Uterus (tissue), 4 donors: ENCODE data around the gene EIF4EBP3. TPM values are rescaled to one million over a fixed set of nuclear protein-coding genes. Genes with fewer than 3 reads are reported as not detected.
"Not testable (repeated sequence)": the region's sequence is repeated elsewhere in the genome, so short reads cannot be mapped to it uniquely, and the experiment has no call there.

Experiments used
- DNase-seq, 2 donors: peaks; one replicate each; pipeline ENCODE4 v3.0.0-alpha.2; 2019 to 2020
- H3K27ac ChIP-seq, 2 donors: fragments of 200-600 bp; sonication (generic); 1 replicate in 1 of 2; 2 replicates in 1 of 2; pipeline ENCODE4 v1.5.1; 2016 to 2018
- H3K27me3 ChIP-seq, 2 donors: fragments of 200-600 bp; sonication (generic); one replicate each; pipeline ENCODE4 v1.5.1; 2018 to 2019; ENCODE audit warnings: control low read depth in 1 of 2
- H3K36me3 ChIP-seq, 2 donors: fragments of 200-600 bp; sonication (generic); one replicate each; pipeline ENCODE4 v1.5.1; 2019; ENCODE audit warnings: control low read depth in 1 of 2
- H3K4me1 ChIP-seq, 2 donors: fragments of 200-600 bp; sonication (generic); one replicate each; pipeline ENCODE4 v1.5.1; 2018 to 2019; ENCODE audit warnings: control low read depth in 1 of 2
- H3K4me3 ChIP-seq, 2 donors: fragments of 200-600 bp; sonication (generic); 1 replicate in 1 of 2; 2 replicates in 1 of 2; pipeline ENCODE4 v1.5.1; 2018 to 2019; ENCODE audit warnings: mild to moderate bottlenecking in 1 of 2
- H3K9me3 ChIP-seq, 2 donors: fragments of 200-600 bp; sonication (generic); one replicate each; pipeline ENCODE4 v1.5.1; 2019; ENCODE audit warnings: control low read depth in 1 of 2
- CTCF ChIP-seq, 4 experiments: fragments of 200-600 bp in 2 of 4; fragments of 450-650 bp in 2 of 4; sonication (generic) in 2 of 4; IDR thresholded peaks; one replicate each; pipeline ENCODE4 v1.5.1; 2016 to 2019; ENCODE audit warnings: antibody characterized with exemption in 4 of 4, mild to moderate bottlenecking in 2 of 4, moderate library complexity in 1 of 4
- POLR2A ChIP-seq, 2 donors: fragments of 450-650 bp; IDR thresholded peaks; one replicate each; pipeline ENCODE4 v1.6.1; 2016; ENCODE audit warnings: antibody characterized with exemption in 2 of 2, mild to moderate bottlenecking in 1 of 2, moderate library complexity in 1 of 2
- intact Hi-C: fragments of 100-400 bp; cut with DNase I; formaldehyde crosslinking; loops from one replicate; pipeline ENCODE4 v1.15.1; 2023; ENCODE audit warnings: low total_unique reads
- total RNA-seq, 4 donors: library from RNA; depleted of rRNA in 3 of 4; stranded (reverse); fragments of >200 nt in 3 of 4; gene quantifications; one replicate each; pipeline versions ENCODE4 v1.1.0 to v1.2.4, GENCODE V29; 2014 to 2023
- donor health status: DM: yes; HTN: yes; CAD: no.

Gene EIF4EBP3
- total RNA-seq, 4 donors from 2014 or later, result 7.8 TPM; not detected in 3

- H3K4me1 ChIP-seq, result no peaks in the 10 kb centered on the region
- TF ChIP-seq CTCF (IDR thresholded peaks at IDR 0.05), result no peak
- no peak for TF ChIP-seq POLR2A (IDR thresholded peaks at IDR 0.05)
- no peak overlapping the region for H3K4me3 ChIP-seq
- no peaks in the 10 kb centered on the region for H3K9me3 ChIP-seq
- DNase-seq, result no peak
- peak overlapping the region in 1 of 2 donors; percentile 57 for H3K27ac ChIP-seq
- intact Hi-C loops, result no loop called here
- H3K36me3 ChIP-seq, result no peaks in the 10 kb centered on the region
- no peaks in the 10 kb centered on the region for H3K27me3 ChIP-seq
Observed at GRCh38 chr5:140588311-140589070, 41.0 kb downstream of the EIF4EBP3 start.

GRCh38 chr5:140590861-140591260 lies 43.4 kb downstream of the EIF4EBP3 start:
- TF ChIP-seq POLR2A (IDR thresholded peaks at IDR 0.05) (no peak), CTCF (IDR thresholded peaks at IDR 0.05) (no peak)

GRCh38 chr5:140591747-140592372 lies 44.4 kb downstream of the EIF4EBP3 start:
- intact Hi-C loops, result no loop called here
- H3K27ac ChIP-seq, result no peak overlapping the region
- no peak for TF ChIP-seq CTCF (IDR thresholded peaks at IDR 0.05)
- H3K36me3 ChIP-seq, result no peaks in the 10 kb centered on the region
- no peak for DNase-seq
- no peaks in the 10 kb centered on the region for H3K9me3 ChIP-seq
- no peak overlapping the region for H3K4me3 ChIP-seq
- no peaks in the 10 kb centered on the region for H3K27me3 ChIP-seq
- no peaks in the 10 kb centered on the region for H3K4me1 ChIP-seq

More at GRCh38 chr5:140590861-140591260, 43.4 kb downstream of the EIF4EBP3 start:
- Histone ChIP-seq H3K27ac (no peak overlapping the region), H3K4me3 (no peak overlapping the region), H3K4me1 (no peaks in the 10 kb centered on the region), H3K36me3 (no peaks in the 10 kb centered on the region), H3K27me3 (no peaks in the 10 kb centered on the region), H3K9me3 (no peaks in the 10 kb centered on the region)
- intact Hi-C loops, result no loop called here
- DNase-seq, result no peak

GRCh38 chr5:140593070-140593469 lies 45.6 kb downstream of the EIF4EBP3 start:
- intact Hi-C loops, H3K4me3 ChIP-seq, DNase-seq: not testable (repeated sequence)

GRCh38 chr5:140594169-140594568 lies 46.7 kb downstream of the EIF4EBP3 start:
- DNase-seq, result no peak

More at GRCh38 chr5:140593070-140593469, 45.6 kb downstream of the EIF4EBP3 start:
- H3K9me3 ChIP-seq, H3K4me1 ChIP-seq, H3K36me3 ChIP-seq, H3K27ac ChIP-seq, H3K27me3 ChIP-seq: not testable (repeated sequence)

More at GRCh38 chr5:140594169-140594568, 46.7 kb downstream of the EIF4EBP3 start:
- H3K4me1 ChIP-seq, result no peaks in the 10 kb centered on the region
- H3K27ac ChIP-seq, result no peak overlapping the region
- H3K9me3 ChIP-seq, result no peaks in the 10 kb centered on the region
- no peaks in the 10 kb centered on the region for H3K27me3 ChIP-seq
- intact Hi-C loops, result no loop called here
- TF ChIP-seq POLR2A (IDR thresholded peaks at IDR 0.05) (no peak), CTCF (IDR thresholded peaks at IDR 0.05) (no peak)
- no peak overlapping the region for H3K4me3 ChIP-seq
- no peaks in the 10 kb centered on the region for H3K36me3 ChIP-seq
